KMS-11 (cell line): Measurements from ENCODE around the gene KCNQ1OT1.

Source experiments
- H2AFZ ChIP-seq: fragments of 200-600 bp; sonication (generic); 2 replicates; pipeline ENCODE4 v1.6.1; 2016; ENCODE audit warnings: antibody characterized with exemption, mixed run types, low read depth
- H3K27ac ChIP-seq: fragments of 200-600 bp; sonication (generic); 2 replicates; pipeline ENCODE4 v1.6.1; 2016; ENCODE audit warnings: mild to moderate bottlenecking, mixed run types
- H3K27me3 ChIP-seq: fragments of 200-600 bp; sonication (generic); 2 replicates; pipeline ENCODE4 v1.6.1; 2017; ENCODE audit warnings: mild to moderate bottlenecking, low read depth, mixed run types, moderate library complexity; ENCODE audit not compliant: insufficient read depth
- H3K36me3 ChIP-seq: fragments of 200-600 bp; sonication (generic); 2 replicates; pipeline ENCODE4 v1.6.1; 2017; ENCODE audit warnings: mild to moderate bottlenecking, mixed run types; ENCODE audit not compliant: insufficient read depth
- H3K4me1 ChIP-seq: fragments of 200-600 bp; sonication (generic); 2 replicates; pipeline ENCODE4 v1.6.1; 2016; ENCODE audit warnings: mild to moderate bottlenecking, low read depth, mixed run types; ENCODE audit not compliant: poor library complexity, severe bottlenecking
- H3K4me2 ChIP-seq: fragments of 200-600 bp; sonication (generic); 2 replicates; pipeline ENCODE4 v1.7.0; 2016; ENCODE audit warnings: mild to moderate bottlenecking, mixed run types
- H3K4me3 ChIP-seq: fragments of 200-600 bp; sonication (generic); IDR thresholded peaks from 2 replicates; pipeline ENCODE4 v1.6.1; 2017; ENCODE audit warnings: low read depth, low read length, mixed read lengths; ENCODE audit not compliant: insufficient read depth
- H3K79me2 ChIP-seq: fragments of 200-600 bp; sonication (generic); 2 replicates; pipeline ENCODE4 v1.6.1; 2016; ENCODE audit warnings: low read depth, mixed run types; ENCODE audit not compliant: insufficient read depth
- H3K9ac ChIP-seq: fragments of 200-600 bp; sonication (generic); 2 replicates; pipeline ENCODE4 v1.6.1; 2016; ENCODE audit warnings: mild to moderate bottlenecking, mixed run types
- H4K20me1 ChIP-seq: fragments of 200-600 bp; sonication (generic); 2 replicates; pipeline ENCODE4 v1.6.1; 2016; ENCODE audit warnings: mild to moderate bottlenecking, mixed run types; ENCODE audit not compliant: insufficient read depth
- TF ChIP-seq, protein P1 (sequence below): fragments of 200-600 bp; sonication (generic); conservative IDR thresholded peaks from 2 replicates; pipeline ENCODE4 v1.6.1; 2017; ENCODE audit warnings: low read depth, mild to moderate bottlenecking, antibody characterized with exemption, low read length, moderate library complexity, mixed read lengths

The KCNQ1OT1 gene

DNA sequence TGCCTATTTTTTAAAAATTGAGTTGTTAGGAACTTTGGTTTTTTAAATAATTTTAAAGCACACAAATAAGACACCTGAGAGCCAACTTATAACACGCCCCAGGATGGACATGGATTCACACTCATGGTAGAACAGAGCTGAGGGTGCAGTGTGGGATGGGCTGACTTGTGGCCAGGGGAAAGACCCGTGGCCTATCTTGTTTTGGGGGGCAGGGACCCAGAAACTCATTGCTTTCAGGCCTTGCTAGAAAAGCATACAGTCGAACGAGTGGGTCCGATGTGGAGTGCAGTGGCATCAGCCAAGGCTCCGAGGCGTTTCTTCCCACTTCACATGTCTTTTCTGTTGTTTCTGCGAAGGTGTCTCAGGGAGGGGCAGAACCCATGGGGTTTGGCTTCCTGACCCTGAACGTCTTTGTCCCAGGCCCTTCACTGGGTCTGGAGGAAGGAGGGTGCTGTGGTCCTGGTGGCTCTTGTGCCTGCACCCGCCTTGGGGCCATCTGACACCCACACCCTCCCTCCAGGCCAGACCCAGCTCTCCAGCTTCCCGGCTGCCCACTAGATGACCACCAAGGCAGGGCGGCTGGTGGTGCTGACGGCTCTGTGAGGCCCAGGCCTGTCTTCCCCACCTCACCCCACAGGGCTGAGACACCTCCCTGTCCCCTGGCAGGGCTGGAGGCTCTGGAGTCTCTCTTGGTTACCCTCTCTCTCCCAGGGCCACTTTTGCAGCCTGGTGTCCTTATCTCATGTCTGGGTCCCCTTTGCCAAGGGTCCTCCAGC lies 134.2 kb downstream of the KCNQ1OT1 start:
- H3K4me1 ChIP-seq: no peaks in the 10 kb centered on the region
- no peaks in the 10 kb centered on the region for H3K27me3 ChIP-seq
- no peak overlapping the region for H3K27ac ChIP-seq
- no peaks in the 10 kb centered on the region for H3K79me2 ChIP-seq
- no peak overlapping the region for H3K4me3 ChIP-seq
- no peak overlapping the region for H3K4me2 ChIP-seq
- no peak overlapping the region for H3K9ac ChIP-seq
- no peaks in the 10 kb centered on the region for H3K36me3 ChIP-seq
- TF ChIP-seq, protein P1, sequence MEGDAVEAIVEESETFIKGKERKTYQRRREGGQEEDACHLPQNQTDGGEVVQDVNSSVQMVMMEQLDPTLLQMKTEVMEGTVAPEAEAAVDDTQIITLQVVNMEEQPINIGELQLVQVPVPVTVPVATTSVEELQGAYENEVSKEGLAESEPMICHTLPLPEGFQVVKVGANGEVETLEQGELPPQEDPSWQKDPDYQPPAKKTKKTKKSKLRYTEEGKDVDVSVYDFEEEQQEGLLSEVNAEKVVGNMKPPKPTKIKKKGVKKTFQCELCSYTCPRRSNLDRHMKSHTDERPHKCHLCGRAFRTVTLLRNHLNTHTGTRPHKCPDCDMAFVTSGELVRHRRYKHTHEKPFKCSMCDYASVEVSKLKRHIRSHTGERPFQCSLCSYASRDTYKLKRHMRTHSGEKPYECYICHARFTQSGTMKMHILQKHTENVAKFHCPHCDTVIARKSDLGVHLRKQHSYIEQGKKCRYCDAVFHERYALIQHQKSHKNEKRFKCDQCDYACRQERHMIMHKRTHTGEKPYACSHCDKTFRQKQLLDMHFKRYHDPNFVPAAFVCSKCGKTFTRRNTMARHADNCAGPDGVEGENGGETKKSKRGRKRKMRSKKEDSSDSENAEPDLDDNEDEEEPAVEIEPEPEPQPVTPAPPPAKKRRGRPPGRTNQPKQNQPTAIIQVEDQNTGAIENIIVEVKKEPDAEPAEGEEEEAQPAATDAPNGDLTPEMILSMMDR: no peak
- H4K20me1 ChIP-seq: no peaks in the 10 kb centered on the region
- H2AFZ ChIP-seq: no peak overlapping the region

DNA sequence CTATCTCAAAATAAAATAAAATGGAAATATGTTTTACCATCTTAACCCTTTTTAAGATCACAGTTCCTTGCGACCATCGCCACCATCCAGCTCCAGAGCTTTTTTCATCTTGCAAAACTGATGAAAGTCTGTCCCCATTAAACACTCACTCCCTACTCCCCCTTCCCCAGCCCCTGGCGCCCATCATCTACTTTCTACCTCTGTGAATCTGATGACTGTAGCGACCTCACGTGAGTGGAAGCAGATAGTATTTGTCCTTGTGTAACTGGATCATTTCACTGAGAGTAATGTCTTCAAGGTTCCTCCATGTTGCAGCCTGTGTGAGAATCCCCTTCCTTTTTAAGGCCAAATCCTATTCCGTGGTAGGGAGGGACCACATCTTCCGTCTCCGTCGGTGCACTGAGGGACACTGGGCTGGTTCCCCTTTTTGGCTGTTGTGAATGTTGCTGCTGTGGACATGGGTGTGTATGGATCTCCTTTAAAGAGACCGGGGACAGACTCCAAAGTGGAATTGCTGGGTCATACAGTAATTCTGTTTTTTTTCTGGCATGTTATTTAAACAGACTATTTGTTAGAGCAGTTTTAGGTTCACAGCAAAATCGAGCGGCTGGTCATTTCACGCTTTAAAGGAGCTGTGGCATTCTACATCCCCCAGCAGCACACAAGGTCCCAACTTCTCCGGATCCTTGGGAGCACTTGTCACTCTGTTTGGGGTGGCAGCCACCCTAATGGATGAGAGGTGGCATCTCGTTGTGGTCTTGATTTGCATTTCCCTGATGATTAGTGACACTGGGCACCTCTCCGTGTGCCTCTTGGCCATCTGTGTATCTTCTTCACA lies 135.0 kb downstream of the KCNQ1OT1 start:
- no peak overlapping the region for H3K9ac ChIP-seq
- TF ChIP-seq, protein P1: no peak
- H3K4me2 ChIP-seq: no peak overlapping the region
- H2AFZ ChIP-seq: no peak overlapping the region
- no peaks in the 10 kb centered on the region for H4K20me1 ChIP-seq
- H3K4me1 ChIP-seq: no peaks in the 10 kb centered on the region
- no peak overlapping the region for H3K4me3 ChIP-seq
- no peaks in the 10 kb centered on the region for H3K27me3 ChIP-seq
- H3K27ac ChIP-seq: no peak overlapping the region
- H3K79me2 ChIP-seq: no peaks in the 10 kb centered on the region
- H3K36me3 ChIP-seq: no peaks in the 10 kb centered on the region

DNA sequence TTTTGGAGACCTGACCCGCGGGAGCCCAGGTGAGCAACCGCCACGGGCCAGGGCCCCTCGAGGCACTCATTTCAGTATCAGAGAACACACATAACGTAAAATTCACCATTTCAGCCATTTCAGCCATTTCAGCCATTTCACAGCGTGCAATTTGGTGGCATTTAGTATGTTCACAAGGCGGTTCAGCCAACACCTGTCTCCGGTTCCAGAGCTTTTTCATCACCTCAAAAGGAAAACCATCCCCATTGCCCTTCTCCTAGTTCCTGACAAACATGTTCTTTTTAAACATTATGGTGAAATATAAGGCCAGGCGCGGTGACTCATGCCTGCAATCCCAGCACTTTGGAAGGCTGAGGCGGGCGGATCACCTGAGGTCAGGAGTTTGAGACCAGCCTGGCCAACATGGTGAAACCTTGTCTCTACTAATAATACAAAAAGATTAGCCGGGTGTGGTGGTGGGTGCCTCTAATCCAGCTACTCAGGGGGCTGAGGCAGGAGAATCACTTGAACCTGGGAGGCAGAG lies 135.7 kb downstream of the KCNQ1OT1 start:
- Histone ChIP-seq H3K27ac (no peak overlapping the region), H3K79me2 (no peaks in the 10 kb centered on the region), H3K4me2 (no peak overlapping the region), H3K4me3 (no peak overlapping the region), H3K9ac (no peak overlapping the region), H3K36me3 (no peaks in the 10 kb centered on the region), H2AFZ (no peak overlapping the region), H3K4me1 (no peaks in the 10 kb centered on the region), H3K27me3 (no peaks in the 10 kb centered on the region), H4K20me1 (no peaks in the 10 kb centered on the region)
- TF ChIP-seq, protein P1: no peak

DNA sequence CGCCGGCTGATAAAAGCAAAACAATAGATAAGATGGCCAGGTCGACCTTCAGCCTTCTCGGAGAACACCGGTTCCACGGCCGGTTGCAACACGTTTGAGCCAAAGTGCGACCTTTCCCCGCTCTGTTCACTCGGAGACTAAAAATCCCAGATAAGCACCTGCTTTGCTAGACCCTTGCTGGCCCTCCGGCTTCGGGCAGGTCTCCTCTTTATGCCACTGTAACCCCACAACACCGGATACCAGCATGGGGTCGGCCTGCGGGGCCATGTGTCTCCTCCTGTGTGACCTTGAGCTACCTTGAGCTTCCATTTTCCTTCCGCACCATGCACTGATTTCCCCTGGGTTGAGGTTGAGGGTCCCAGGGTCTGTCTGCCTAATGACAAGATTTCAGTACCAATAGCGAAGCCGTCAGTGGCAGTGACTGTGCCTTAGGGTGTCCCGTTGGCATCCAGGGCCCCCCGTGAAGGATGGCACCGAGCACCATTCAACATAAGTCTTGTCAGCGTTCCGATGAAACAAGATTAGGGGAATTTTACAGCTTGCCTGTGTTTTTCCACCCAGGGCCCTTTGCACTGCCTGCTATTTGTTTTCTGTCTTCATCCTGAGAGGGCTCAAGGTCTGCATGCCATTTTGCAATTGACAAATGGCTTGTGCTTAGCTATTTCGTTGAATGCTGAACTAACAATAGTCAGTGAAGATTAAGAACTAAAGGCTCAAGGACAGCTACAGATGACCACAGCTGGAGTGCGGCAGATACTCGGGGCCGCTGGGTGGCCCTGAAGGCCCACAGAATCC lies 136.4 kb downstream of the KCNQ1OT1 start:
- Histone ChIP-seq H3K4me3 (no peak overlapping the region), H3K9ac (no peak overlapping the region), H4K20me1 (no peaks in the 10 kb centered on the region), H3K27me3 (no peaks in the 10 kb centered on the region), H2AFZ (no peak overlapping the region), H3K79me2 (no peaks in the 10 kb centered on the region), H3K36me3 (no peaks in the 10 kb centered on the region), H3K27ac (no peak overlapping the region), H3K4me1 (no peaks in the 10 kb centered on the region), H3K4me2 (no peak overlapping the region)
- TF ChIP-seq, protein P1: no peak
